Epithelial cell of proximal tubule (primary cell): ENCODE measurements around the gene SLC46A1. TPM values are rescaled to one million over a fixed set of nuclear protein-coding genes. Genes with fewer than 3 reads are reported as not detected.
A peak's percentile ranks its signal among the peaks of the same experiment; 100 is the strongest.

Source experiments
- DNase-seq: peaks from one replicate; pipeline ENCODE4 v3.0.0-alpha.2; 2011; ENCODE audit warnings: low read depth
- H3K4me3 ChIP-seq: 2 replicates; pipeline ENCODE4 v1.5.1; 2011; ENCODE audit warnings: low read depth, mild to moderate bottlenecking, low read length
- total RNA-seq: library from RNA; depleted of rRNA; stranded (reverse); fragments of >200 nt; gene quantifications from 2 replicates; pipeline ENCODE4 v1.2.3, GENCODE V29; 2015
- TF ChIP-seq, protein P1 (sequence below): conservative IDR thresholded peaks from 2 replicates; pipeline ENCODE4 v1.5.1; 2012; ENCODE audit warnings: low read depth, mild to moderate bottlenecking, low read length

SLC46A1 gene
- total RNA-seq, 1 donor from 2014 or later, result 2.8 TPM

DNA sequence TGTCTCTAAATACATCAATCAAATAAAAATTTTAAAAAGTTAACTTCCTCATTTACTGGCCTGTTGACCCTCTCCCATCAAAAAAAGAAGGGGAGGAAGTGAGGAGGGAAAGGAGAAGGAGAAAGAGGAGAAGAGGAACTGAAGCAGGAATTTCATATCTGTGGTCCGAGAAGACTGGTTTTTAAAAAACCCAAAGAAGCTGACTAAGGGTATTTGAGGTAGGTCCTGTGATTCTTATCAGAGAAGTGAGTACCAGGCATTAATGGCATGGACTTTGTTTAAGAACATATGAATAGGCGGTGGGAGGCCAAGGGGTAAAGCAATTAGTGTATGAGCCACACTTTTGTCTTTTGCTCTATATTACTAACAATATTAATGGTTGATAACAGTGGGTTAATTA lies 2.0 kb downstream of the SLC46A1 start:
- DNase-seq, result no peak
- no peak overlapping the region for H3K4me3 ChIP-seq
- TF ChIP-seq, protein P1, sequence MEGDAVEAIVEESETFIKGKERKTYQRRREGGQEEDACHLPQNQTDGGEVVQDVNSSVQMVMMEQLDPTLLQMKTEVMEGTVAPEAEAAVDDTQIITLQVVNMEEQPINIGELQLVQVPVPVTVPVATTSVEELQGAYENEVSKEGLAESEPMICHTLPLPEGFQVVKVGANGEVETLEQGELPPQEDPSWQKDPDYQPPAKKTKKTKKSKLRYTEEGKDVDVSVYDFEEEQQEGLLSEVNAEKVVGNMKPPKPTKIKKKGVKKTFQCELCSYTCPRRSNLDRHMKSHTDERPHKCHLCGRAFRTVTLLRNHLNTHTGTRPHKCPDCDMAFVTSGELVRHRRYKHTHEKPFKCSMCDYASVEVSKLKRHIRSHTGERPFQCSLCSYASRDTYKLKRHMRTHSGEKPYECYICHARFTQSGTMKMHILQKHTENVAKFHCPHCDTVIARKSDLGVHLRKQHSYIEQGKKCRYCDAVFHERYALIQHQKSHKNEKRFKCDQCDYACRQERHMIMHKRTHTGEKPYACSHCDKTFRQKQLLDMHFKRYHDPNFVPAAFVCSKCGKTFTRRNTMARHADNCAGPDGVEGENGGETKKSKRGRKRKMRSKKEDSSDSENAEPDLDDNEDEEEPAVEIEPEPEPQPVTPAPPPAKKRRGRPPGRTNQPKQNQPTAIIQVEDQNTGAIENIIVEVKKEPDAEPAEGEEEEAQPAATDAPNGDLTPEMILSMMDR, result no peak

DNA sequence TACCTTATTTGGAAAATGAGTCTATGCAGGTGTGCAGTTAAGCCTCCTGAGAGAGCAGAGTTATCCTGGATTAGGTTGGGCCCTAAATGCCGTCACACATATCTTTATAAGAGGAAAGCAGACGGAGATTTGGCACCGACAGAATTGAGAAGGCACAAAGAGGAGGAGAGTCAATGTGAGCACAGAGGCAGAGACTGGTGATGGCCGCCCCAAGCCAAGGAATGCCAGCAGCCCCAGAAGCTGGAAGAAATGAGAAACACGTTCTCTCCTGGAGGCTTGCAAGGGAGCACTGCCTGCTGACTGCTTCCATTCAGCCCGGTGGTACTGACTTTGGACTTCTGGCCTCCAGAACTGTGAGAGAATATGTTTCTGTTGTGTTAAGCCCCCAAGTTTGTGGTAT lies 3.2 kb downstream of the SLC46A1 start:
- H3K4me3 ChIP-seq, result no peak overlapping the region
- TF ChIP-seq, protein P1, result no peak
- no peak for DNase-seq

DNA sequence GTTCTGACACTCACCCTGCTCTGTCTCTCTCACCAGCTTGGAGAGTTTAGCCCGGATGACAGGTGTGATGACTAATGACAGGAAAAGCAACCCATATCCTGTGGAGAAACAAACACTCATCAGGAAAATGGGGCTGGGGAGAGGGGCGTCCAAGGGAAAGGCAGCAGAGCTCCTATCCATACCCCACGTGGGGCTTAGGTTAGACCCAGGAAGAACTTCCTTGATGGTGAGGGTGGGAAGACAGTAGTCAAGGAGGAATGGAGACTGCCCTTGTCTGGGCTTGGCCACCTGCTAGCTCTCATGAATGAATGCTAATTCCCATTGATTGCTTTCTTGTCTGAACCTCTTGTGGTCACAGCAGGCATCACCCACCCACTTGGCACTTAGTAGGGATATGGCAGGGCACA lies 3.8 kb downstream of the SLC46A1 start:
- TF ChIP-seq, protein P1, result no peak
- H3K4me3 ChIP-seq, result no peak overlapping the region
- no peak for DNase-seq

DNA sequence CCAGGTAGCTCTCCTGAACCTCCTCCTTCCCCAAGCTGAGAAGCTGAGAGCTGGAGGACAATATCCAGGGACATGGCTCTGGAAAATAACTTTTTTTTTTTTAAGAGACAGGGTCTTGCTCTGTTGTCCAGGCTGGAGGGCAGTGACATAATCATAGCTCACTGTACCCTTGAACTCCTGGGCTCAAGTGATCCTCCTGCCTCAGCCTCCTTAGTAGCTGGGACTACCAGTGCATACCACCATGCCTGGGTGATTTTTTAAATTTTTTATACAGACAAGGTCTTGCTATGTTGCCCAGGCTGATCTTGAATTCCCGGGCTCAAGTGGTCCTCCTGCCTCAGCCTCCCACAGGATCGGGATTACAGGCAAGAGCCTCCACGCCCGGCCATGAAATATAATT lies 6.2 kb downstream of the SLC46A1 start:
- DNase-seq, result no peak
- H3K4me3 ChIP-seq, result no peak overlapping the region
- TF ChIP-seq, protein P1, result no peak

DNA sequence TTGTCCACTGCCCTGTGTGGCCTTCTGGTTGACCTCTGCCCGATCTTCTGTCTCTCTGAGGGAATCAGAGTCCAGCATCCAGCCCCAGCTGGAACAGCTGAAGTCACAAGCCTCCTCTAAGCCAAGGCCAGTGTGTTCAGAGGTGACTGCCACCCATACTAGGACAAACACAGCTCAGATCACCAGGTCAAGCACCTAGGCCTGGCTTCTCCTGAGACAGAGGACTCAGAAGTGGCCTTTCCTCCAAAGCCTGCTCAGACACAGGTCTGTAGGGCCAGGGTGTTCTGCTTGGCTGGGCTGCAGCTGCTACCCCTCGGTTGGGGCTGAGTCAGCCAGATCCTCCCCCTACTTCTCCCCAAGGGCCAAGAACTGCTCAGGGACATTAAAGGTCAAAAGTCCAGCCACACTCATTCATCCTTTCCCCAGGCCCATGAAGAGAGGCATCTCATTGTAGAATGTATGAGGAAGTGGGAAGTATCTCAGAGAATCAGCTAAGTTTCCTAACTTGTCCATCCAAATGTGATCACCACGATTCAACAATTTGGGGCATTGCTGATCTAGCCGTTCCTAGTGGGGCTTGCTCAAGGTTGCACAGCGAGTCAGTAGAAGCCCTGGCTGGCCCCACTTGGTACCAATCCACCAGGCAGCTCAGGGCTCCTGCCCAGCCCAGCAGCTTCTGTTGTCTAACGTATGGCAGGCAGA lies 7.6 kb downstream of the SLC46A1 start:
- H3K4me3 ChIP-seq, result no peak overlapping the region
- DNase-seq, result peak; percentile 23
- TF ChIP-seq, protein P1, result no peak

- H3K4me3 ChIP-seq, result no peak overlapping the region
- TF ChIP-seq, protein P1, result no peak
- DNase-seq, result no peak
Measured at GRCh38 chr17:28397687-28398279, 8.2 kb downstream of the SLC46A1 start.

- H3K4me3 ChIP-seq, result no peak overlapping the region
- no peak for DNase-seq
- TF ChIP-seq, protein P1, result no peak
Measured at GRCh38 chr17:28397275-28397674, 8.7 kb downstream of the SLC46A1 start.
